Spleen (tissue), 7 donors: ENCODE data around the gene PNLDC1.

Experiments
- CTCF ChIP-seq, 11 experiments: fragments of 200-600 bp in 7 of 11; fragments of 450-650 bp in 4 of 11; sonication (generic) in 4 of 11; IDR thresholded peaks in 8 of 11; conservative IDR thresholded peaks in 3 of 11; 1 replicate in 7 of 11; 2 replicates in 4 of 11; pipeline versions ENCODE4 v1.4.0 to v1.8.0; 2016 to 2021; ENCODE audit warnings: antibody characterized with exemption in 11 of 11, inconsistent platforms in 4 of 11, mild to moderate bottlenecking in 1 of 11
- POLR2A ChIP-seq, 3 donors: fragments of 450-650 bp; IDR thresholded peaks; one replicate each; pipeline ENCODE4 v1.5.1; 2017; ENCODE audit warnings: antibody characterized with exemption in 3 of 3, mild to moderate bottlenecking in 1 of 3
- POLR2AphosphoS5 ChIP-seq, 3 donors: sonication (generic); formaldehyde crosslinking; IDR thresholded peaks; one replicate each; pipeline ENCODE4 v1.5.1; 2017; ENCODE audit warnings: antibody characterized with exemption in 3 of 3
- donor health status: DM: no; HTN: no; CAD: no; lungs with moderate emphysema.
- donor health status: DM: no; HTN: no; CAD: no.
- donor health status: DM: no; HTN: no; CAD: no.

- no peak for TF ChIP-seq CTCF (IDR thresholded peaks at IDR 0.05 in 8 of 11, conservative IDR thresholded peaks at IDR 0.05 in 3 of 11)
- no peak for TF ChIP-seq POLR2A (IDR thresholded peaks at IDR 0.05)
- no peak for TF ChIP-seq POLR2AphosphoS5 (IDR thresholded peaks at IDR 0.05)
These were observed 9.1 kb downstream of the PNLDC1 start for GRCh38 chr6:159809149-159809548.
